Stimulated activated CD4-positive, alpha-beta T cell treated with anti-CD3 and anti-CD28 coated beads, TNF-alpha, amount 100 ng/mL, for 1 hour (primary cell): ENCODE results near the gene SPATS2.

ENCODE experiments used
- DNase-seq, 3 donors: peaks; one replicate each; pipeline ENCODE4 v3.0.0-alpha.2; 2020; ENCODE audit warnings: low read depth in 3 of 3, low spot score in 1 of 3

Gene SPATS2

GRCh38 chr12:49539406-49540228 lies 172.4 kb downstream of the SPATS2 start:
- no peak for DNase-seq

GRCh38 chr12:49540229-49541139 lies 173.2 kb downstream of the SPATS2 start:
- DNase-seq = no peak

GRCh38 chr12:49541140-49541861 lies 174.0 kb downstream of the SPATS2 start:
- DNase-seq = no peak

DNA sequence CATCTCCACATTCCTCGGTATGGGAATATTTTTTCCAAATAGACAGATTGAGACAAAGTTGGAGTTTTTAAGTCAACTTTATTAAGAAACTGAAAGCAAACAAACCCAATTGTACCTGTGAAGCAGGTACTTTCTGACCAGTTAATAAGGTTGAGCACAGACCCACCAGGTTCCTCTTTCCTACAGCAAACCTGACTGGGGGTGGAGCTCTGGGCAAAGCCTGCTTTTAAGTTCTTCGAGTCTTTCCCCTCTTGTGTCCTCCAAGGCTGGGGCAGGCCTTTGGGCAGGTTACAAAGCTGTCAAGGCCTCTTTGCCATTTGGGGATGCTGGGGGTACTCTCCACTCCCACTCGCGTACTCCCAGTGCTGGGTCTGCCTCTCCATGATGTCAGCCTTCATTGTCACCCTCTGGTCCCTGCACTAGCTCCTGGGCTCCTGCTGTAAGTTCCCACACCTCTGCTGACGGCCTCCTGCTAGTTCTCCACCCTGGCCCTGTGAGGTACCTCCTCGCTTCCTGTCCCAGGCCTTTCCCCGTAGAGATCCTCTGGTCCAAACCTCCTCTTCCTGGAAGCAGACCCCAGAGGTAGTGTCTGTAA lies 174.7 kb downstream of the SPATS2 start:
- DNase-seq = no peak

DNA sequence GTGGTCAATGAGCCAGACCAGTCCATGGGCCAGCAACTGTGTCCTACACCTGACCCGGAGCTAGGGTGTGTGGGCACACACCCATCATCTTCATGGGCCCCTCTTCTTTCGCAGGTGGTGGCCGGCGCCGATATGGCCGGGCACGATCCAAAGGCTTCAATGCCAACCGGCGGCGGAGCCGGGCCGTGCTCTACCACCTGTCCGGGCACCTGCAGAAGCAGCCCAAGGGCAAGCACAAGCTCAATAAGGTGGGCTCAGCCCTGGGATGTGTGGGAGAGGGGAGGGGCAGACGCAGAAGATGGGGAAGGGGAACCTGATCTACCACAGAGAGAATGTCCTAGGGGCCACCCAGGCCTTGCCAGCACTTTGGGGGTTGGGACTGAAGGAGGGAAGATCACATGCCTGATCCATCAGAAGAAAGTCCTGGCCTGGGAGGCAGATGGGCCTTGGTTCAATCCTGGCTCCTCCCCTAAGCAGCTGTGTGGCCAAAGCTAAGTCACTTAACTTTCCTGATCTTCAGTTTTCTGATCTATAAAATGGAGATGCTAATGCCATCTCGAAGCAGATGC lies 175.4 kb downstream of the SPATS2 start:
- DNase-seq = no peak

DNA sequence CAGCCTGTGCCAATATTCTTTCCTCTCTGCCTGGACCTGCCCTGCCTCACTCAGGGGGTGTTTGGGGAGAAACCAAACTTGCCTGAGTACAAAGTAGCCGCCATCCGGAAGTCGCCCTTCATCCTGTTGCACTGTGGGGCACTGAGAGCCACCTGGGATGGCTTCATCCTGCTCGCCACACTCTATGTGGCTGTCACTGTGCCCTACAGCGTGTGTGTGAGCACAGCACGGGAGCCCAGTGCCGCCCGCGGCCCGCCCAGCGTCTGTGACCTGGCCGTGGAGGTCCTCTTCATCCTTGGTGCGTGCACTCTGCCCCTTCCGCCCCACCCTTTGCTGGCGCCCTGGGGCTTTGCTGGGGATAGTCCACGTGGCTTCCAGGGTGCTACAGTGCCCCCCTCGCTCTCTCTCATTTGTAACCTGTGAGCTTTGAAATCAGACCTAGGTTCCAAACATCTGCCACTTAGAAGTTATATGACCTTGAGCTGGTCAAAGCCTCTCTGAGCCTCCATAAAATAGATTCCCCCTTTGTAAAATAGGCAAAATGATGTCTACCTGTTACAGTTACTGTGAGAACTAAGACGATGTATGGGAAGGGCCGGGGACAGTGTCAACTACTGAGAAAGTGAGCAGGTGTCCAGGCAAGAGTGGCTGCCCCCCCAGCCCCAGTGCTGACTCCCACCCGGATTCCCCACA lies 176.1 kb downstream of the SPATS2 start:
- DNase-seq = no peak

- no peak for DNase-seq
Observed at GRCh38 chr12:49543914-49544815, 176.9 kb downstream of the SPATS2 start.

GRCh38 chr12:49545815-49546214 lies 178.6 kb downstream of the SPATS2 start:
- no peak for DNase-seq

GRCh38 chr12:49546481-49546880 lies 179.2 kb downstream of the SPATS2 start:
- no peak for DNase-seq

- no peak for DNase-seq
Observed at GRCh38 chr12:49547090-49547690, 179.9 kb downstream of the SPATS2 start.

- no peak for DNase-seq
Observed at GRCh38 chr12:49548481-49548821, 181.2 kb downstream of the SPATS2 start.

DNA sequence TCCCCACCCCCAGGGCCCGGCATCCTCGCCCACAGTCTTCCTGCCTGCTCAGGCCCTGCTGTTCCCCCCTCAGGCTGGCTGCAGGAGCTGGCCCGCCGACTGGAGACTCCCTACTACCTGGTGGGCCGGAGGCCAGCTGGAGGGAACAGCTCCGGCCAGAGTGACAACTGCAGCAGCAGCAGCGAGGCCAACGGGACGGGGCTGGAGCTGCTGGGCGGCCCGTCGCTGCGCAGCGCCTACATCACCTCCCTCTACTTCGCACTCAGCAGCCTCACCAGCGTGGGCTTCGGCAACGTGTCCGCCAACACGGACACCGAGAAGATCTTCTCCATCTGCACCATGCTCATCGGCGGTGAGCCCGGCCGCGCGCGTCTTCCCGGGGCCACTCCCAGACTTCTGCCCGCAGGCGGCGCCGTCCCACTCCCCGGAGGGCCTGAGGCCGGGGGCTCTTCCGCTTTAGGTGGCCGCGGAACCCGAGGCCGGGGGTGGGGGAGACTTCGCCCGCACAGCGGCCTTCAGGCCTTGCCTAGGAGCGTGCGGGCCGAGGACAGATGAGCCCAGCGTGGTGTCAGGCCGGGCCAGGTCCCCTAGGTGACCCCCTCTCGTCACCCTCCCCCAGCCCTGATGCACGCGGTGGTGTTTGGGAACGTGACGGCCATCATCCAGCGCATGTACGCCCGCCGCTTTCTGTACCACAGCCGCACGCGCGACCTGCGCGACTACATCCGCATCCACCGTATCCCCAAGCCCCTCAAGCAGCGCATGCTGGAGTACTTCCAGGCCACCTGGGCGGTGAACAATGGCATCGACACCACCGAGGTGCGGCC lies 181.8 kb downstream of the SPATS2 start:
- DNase-seq = peak in 1 of 3 donors; percentile 16

- no peak for DNase-seq
Observed at GRCh38 chr12:49549735-49550692, 182.8 kb downstream of the SPATS2 start.

DNA sequence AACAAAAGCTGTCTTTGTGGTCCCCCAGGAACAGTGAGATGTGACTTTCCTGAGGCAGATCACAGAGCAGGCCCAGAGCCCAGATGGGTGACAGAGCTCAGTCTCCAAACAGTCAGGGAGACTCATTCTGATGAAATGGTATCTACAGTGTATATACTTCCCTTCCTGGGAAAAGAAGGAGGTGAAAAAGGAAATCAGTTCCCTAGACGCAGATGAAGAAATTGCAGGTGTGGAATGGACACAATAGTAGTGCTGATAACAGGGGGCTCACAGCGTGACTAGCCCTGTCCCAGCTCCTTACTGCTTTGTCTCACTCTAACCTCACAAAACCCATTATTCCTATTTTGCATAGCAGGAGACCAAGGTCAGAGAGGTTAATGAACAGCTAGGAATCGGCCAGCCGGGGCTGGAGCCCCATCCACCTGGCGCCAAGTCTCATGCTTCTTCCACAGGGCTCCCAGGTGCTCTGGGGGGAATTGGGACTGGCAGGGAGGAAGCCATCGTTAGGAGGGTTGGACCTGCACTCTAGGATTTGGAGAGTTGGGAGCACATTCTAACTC lies 183.5 kb downstream of the SPATS2 start:
- no peak for DNase-seq

DNA sequence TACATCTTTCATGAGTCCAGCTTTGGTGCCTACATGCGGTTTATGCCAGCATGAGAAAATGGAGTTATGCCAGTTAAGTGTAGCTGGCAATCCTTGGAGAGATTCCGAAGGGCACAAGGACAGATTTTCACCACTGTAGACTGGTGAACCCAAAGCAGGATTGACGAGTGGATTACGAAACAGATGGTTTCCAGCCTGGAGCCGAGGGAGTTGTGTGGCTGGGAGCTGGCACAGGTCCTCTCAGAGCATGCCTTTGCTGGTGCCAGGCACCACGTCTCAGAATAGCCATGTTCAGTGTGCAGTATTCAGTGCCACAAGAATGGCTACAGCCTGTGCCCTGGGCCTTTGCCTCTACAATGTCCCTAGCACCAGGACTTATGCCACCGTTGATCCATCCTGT lies 184.8 kb downstream of the SPATS2 start:
- DNase-seq = no peak

DNA sequence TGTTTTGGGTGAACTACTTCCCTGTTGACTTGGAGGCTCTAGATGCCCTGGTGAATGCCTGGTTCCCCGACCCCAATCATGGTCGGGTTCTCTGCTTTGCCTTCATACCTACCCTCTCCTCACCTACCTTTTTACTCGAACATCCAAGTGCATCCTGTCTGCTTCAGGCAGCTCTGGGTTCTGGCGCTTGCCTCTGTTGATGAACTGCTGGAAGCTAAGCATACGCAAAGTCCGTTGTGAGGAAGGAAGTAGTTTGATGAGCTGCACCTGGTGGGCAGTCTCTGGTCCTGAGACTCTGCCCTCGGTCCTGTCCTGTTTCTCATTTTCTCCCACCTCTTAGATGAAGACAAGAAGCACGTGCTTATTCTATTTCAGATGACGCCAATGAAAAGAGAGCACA lies 185.2 kb downstream of the SPATS2 start:
- no peak for DNase-seq

- DNase-seq = no peak
Observed at GRCh38 chr12:49552899-49553298, 185.6 kb downstream of the SPATS2 start.
